ENCODE measurements around the gene RPL13A. TPM values are rescaled to one million over a fixed set of nuclear protein-coding genes. Genes with fewer than 3 reads are reported as not detected.

Gene RPL13A
- polyA plus RNA-seq, 3 donors = 655 to 1,621 (median 663) TPM

- peak within 1 kb of the TSS; percentile 84 for H3K9ac ChIP-seq (ENCODE audit: insufficient read depth, low read length, poor library complexity, severe bottlenecking)
- peak within 1 kb of the TSS; percentile 71 to 98 (median 79) for H3K4me3 ChIP-seq (replicated peaks in 1 of 3; ENCODE audit: low read depth in 2 of 3, low read length in 3 of 3)
- peak within 1 kb of the TSS; percentile 99 for H3K4me2 ChIP-seq (replicated peaks; ENCODE audit: extremely low read depth, low read length, poor library complexity, severe bottlenecking)
- Mint-ChIP-seq H3K4me3 (peak within 1 kb of the TSS; percentile 95 to 100), H3K27ac (peak within 1 kb of the TSS; percentile 99 to 100 (median 100)), H3K4me1 (peaks cover 39% of the 10 kb centered on the region), H3K36me3 (peaks cover 44 to 52% of the 10 kb centered on the region in 2 donors), H3K9me3 (peaks cover 0 to 2% (median 0%) of the 10 kb centered on the region in 7 donors), H3K27me3 (ENCODE audit: low read depth in 3 of 3) (peaks cover 0 to 3% (median 0%) of the 10 kb centered on the region in 3 donors)
- peaks cover 28 to 39% of the 10 kb centered on the region in 2 donors for H3K4me1 ChIP-seq (ENCODE audit: control insufficient read depth in 1 of 2, insufficient read depth in 2 of 2, low read length in 2 of 2)
- H3K27me3 ChIP-seq (ENCODE audit: control insufficient read depth in 2 of 2, insufficient read depth in 2 of 2, low read length in 2 of 2) = no peaks in the 10 kb centered on the region
- peak; percentile 97 to 100 (median 98) for DNase-seq
- intact Hi-C loops (cut with micrococcal nuclease) = loop anchor here (5.0 to 10.0 kb wide), 3 partner anchors 36 to 367 kb away; partner anchors contain the start of genes RPL13A (in 1 of the 2), RPS11 (in 1 of the 2) and SNRNP70 (in 1 of the 2)
- peaks cover 25 to 42% of the 10 kb centered on the region in 2 donors for H3K36me3 ChIP-seq (replicated peaks in 1 of 2; ENCODE audit: control insufficient read depth in 1 of 2, insufficient read depth in 2 of 2, low read length in 2 of 2)
- TF ChIP-seq CTCF (IDR thresholded peaks at IDR 0.05) = no peak
- H4K20me1 ChIP-seq (ENCODE audit: insufficient read depth, low read length) = no peaks in the 10 kb centered on the region
- H3K27ac ChIP-seq (ENCODE audit: low read depth in 1 of 2, low read length in 2 of 2) = peak within 1 kb of the TSS; percentile 92 to 98
- no peaks in the 10 kb centered on the region for H3K9me3 ChIP-seq (replicated peaks in 1 of 2; ENCODE audit: control insufficient read depth in 1 of 2, insufficient read depth in 1 of 2, low read length in 2 of 2)
- H3K79me2 ChIP-seq (ENCODE audit: insufficient read depth, low read length) = peaks cover 42% of the 10 kb centered on the region
- H2AFZ ChIP-seq (ENCODE audit: insufficient read depth, low read depth, low read length, poor library complexity, severe bottlenecking) = peak within 1 kb of the TSS; percentile 93
- under 1% methylated on average over 38 of the region's 42 CpGs for WGBS (ENCODE audit: insufficient coverage)
These were observed 35.8 kb upstream of the RPL13A start, which contains the start of gene PIH1D1 for GRCh38 chr19:49451430-49452181. Gene PIH1D1, minus strand, starts transcription at chr19:49451814. Its CDS starts 240 bp downstream, at chr19:49451574.

GRCh38 chr19:49453013-49453756 lies 34.2 kb upstream of the RPL13A start, which contains the start of gene ALDH16A1:
Gene ALDH16A1, plus strand, starts transcription at chr19:49453225. Its CDS starts 107 bp downstream, at chr19:49453332.
- TF ChIP-seq CTCF (IDR thresholded peaks at IDR 0.05) = no peak
- H3K9me3 ChIP-seq (replicated peaks in 1 of 2; ENCODE audit: control insufficient read depth in 1 of 2, insufficient read depth in 1 of 2, low read length in 2 of 2) = no peaks in the 10 kb centered on the region
- peak within 1 kb of the TSS; percentile 95 to 100 for H3K4me3 Mint-ChIP-seq
- under 1% methylated on average over 60 of the region's 66 CpGs for WGBS (ENCODE audit: insufficient coverage)
- H3K27ac Mint-ChIP-seq = peak within 1 kb of the TSS; percentile 99 to 100 (median 100)
- peak within 1 kb of the TSS; percentile 71 to 98 (median 79) for H3K4me3 ChIP-seq (replicated peaks in 1 of 3; ENCODE audit: low read depth in 2 of 3, low read length in 3 of 3)
- DNase-seq = peak; percentile 97 to 98 (median 98)
- peaks cover 35% of the 10 kb centered on the region for H3K4me1 Mint-ChIP-seq
- peaks cover 28 to 39% of the 10 kb centered on the region in 2 donors for H3K4me1 ChIP-seq (ENCODE audit: control insufficient read depth in 1 of 2, insufficient read depth in 2 of 2, low read length in 2 of 2)
- H3K9ac ChIP-seq (ENCODE audit: insufficient read depth, low read length, poor library complexity, severe bottlenecking) = peak within 1 kb of the TSS; percentile 84
- peaks cover 0 to 5% (median 0%) of the 10 kb centered on the region in 3 donors for H3K27me3 Mint-ChIP-seq (ENCODE audit: low read depth in 3 of 3)
- H4K20me1 ChIP-seq (ENCODE audit: insufficient read depth, low read length) = peaks cover under 1% of the 10 kb centered on the region
- H3K36me3 Mint-ChIP-seq = peaks cover 38 to 49% of the 10 kb centered on the region in 2 donors
- peaks cover 42% of the 10 kb centered on the region for H3K79me2 ChIP-seq (ENCODE audit: insufficient read depth, low read length)
- peaks cover 0 to 2% (median 0%) of the 10 kb centered on the region in 7 donors for H3K9me3 Mint-ChIP-seq
- peak within 1 kb of the TSS; percentile 93 for H2AFZ ChIP-seq (ENCODE audit: insufficient read depth, low read depth, low read length, poor library complexity, severe bottlenecking)
- H3K27me3 ChIP-seq (ENCODE audit: control insufficient read depth in 2 of 2, insufficient read depth in 2 of 2, low read length in 2 of 2) = no peaks in the 10 kb centered on the region
- H3K27ac ChIP-seq (ENCODE audit: low read depth in 1 of 2, low read length in 2 of 2) = peak within 1 kb of the TSS; percentile 92 to 98
- intact Hi-C loops (cut with micrococcal nuclease) = loop anchor here (5.0 to 10.0 kb wide), 3 partner anchors 34 to 368 kb away; partner anchors contain the start of genes RPL13A (in 1 of the 2), RPS11 (in 1 of the 2) and SNRNP70 (in 1 of the 2)
- peak within 1 kb of the TSS; percentile 99 for H3K4me2 ChIP-seq (replicated peaks; ENCODE audit: extremely low read depth, low read length, poor library complexity, severe bottlenecking)
- H3K36me3 ChIP-seq (replicated peaks in 1 of 2; ENCODE audit: control insufficient read depth in 1 of 2, insufficient read depth in 2 of 2, low read length in 2 of 2) = peaks cover 14 to 28% of the 10 kb centered on the region in 2 donors

All from CD14-positive monocyte (primary cell).